ENCODE data around the gene PACS1.

- TF ChIP-seq, protein P1, sequence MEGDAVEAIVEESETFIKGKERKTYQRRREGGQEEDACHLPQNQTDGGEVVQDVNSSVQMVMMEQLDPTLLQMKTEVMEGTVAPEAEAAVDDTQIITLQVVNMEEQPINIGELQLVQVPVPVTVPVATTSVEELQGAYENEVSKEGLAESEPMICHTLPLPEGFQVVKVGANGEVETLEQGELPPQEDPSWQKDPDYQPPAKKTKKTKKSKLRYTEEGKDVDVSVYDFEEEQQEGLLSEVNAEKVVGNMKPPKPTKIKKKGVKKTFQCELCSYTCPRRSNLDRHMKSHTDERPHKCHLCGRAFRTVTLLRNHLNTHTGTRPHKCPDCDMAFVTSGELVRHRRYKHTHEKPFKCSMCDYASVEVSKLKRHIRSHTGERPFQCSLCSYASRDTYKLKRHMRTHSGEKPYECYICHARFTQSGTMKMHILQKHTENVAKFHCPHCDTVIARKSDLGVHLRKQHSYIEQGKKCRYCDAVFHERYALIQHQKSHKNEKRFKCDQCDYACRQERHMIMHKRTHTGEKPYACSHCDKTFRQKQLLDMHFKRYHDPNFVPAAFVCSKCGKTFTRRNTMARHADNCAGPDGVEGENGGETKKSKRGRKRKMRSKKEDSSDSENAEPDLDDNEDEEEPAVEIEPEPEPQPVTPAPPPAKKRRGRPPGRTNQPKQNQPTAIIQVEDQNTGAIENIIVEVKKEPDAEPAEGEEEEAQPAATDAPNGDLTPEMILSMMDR (IDR thresholded peaks at IDR 0.05): no peak
- no peak for TF ChIP-seq POLR2A (IDR thresholded peaks at IDR 0.05)
These were observed 85.5 kb downstream of the PACS1 start for GRCh38 chr11:66155387-66156073.
